Measurements from ENCODE around the gene ITGA1. TPM values are rescaled to one million over a fixed set of nuclear protein-coding genes. Genes with fewer than 3 reads are reported as not detected.
A peak's percentile ranks its signal among the peaks of the same experiment; 100 is the strongest.

The ITGA1 gene
- 10 to 100 TPM in 3 of 4 donors, 1 to 10 TPM in 1; 9.3 to 88.9 (median 17.6) TPM for total RNA-seq

DNA sequence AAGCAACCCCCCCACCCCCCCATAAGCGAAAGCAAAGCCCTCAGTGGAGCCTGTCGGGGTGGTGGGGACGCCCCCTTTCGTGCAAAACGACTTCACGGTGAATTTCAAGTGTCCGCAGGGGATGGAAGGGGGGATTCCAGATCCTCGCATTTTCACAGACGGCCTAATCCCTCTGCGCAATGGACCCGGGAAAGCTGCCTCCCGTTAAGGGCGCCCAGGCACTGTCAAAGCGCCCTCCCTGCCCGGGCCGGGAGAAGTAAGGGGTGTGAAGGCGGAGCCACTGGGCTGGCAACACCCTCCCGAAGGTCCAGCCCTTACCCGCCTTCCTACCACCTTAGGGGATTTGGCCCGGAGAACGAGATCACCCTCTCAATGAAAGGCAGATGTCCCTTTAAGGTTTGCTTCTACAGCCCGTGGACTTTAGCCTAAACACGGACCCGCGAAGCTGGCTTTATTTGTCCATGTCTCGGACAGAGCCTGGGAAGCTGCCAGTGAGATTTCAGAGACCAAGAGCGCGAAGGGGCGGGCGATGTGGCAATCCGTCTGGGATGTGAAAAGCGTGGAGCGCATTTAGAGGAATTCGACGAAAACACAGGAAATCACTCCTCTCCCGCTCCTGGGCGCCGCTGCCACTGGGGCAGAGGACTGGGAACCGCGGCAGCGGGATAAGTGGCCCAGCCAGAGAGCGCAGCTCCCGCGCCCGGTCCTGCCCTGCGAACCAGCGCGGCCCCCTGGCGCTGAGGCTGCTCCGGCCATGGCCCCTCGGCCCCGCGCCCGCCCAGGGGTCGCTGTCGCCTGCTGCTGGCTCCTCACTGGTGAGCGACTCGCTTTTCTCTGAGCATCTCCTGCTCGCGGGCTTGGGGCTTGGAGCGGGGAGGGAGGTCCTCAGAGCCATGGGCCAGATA is at the start of gene ITGA1, which contains the start of gene PELO:
Gene ITGA1 (plus strand): TSS at position 317 of the 905 bp plus-strand sequence. CDS start 438 bp downstream, at position 755.
Gene PELO (plus strand): TSS at position 317 of the 905 bp plus-strand sequence. CDS start 12,479 bp downstream, outside the sequence.
- H3K4me3 ChIP-seq, result peak within 1 kb of the TSS; percentile 44 to 81 (median 64)
- H3K36me3 ChIP-seq, result no peaks in the 10 kb centered on the region
- peak within 1 kb of the TSS; percentile 79 to 96 (median 90) for H3K27ac ChIP-seq
- 0% methylated on average over 9 to 15 of the region's 61 CpGs for WGBS, 2 donors
- H3K9me3 ChIP-seq, result no peaks in the 10 kb centered on the region
- peaks cover 0 to 23% (median 0%) of the 10 kb centered on the region in 4 donors for H3K27me3 ChIP-seq
- no peak for DNase-seq
- peaks cover 8 to 40% (median 10%) of the 10 kb centered on the region in 3 donors for H3K4me1 ChIP-seq
- TF ChIP-seq, protein P1, sequence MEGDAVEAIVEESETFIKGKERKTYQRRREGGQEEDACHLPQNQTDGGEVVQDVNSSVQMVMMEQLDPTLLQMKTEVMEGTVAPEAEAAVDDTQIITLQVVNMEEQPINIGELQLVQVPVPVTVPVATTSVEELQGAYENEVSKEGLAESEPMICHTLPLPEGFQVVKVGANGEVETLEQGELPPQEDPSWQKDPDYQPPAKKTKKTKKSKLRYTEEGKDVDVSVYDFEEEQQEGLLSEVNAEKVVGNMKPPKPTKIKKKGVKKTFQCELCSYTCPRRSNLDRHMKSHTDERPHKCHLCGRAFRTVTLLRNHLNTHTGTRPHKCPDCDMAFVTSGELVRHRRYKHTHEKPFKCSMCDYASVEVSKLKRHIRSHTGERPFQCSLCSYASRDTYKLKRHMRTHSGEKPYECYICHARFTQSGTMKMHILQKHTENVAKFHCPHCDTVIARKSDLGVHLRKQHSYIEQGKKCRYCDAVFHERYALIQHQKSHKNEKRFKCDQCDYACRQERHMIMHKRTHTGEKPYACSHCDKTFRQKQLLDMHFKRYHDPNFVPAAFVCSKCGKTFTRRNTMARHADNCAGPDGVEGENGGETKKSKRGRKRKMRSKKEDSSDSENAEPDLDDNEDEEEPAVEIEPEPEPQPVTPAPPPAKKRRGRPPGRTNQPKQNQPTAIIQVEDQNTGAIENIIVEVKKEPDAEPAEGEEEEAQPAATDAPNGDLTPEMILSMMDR (IDR thresholded peaks at IDR 0.05), result peak in 3 of 6 experiments; percentile 10 to 39 (median 16)
- peak in 2 of 4 donors; percentile 54 to 85 for TF ChIP-seq POLR2A (IDR thresholded peaks at IDR 0.05)
- intact Hi-C loops (cut with DNase I), result loop anchor here (10.0 kb wide), 1 partner anchor 127 kb away; no protein-coding TSS in a partner anchor

DNA sequence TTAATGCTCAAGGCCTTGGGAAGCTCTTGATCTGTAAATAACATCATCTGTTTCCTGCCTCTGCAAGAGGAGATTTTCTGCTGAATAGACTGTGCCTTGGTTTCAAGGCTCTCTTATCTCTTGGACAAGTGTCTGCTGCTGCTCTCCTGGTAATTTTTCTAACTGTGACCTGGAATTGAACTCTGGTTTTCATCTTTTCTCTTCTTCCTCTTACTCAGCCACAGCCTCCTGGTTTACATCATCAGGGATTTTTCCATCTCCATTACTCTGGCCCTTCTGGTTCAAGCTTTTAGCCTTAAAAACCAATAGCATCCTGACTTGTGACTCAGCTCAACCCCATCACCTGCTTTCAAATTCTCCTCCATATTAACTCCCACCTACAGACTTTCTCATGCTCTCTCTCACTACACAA is 49.6 kb upstream of the ITGA1 start:
- no peak overlapping the region for H3K27ac ChIP-seq
- no peaks in the 10 kb centered on the region for H3K36me3 ChIP-seq
- no peaks in the 10 kb centered on the region for H3K27me3 ChIP-seq
- TF ChIP-seq, protein P1 (IDR thresholded peaks at IDR 0.05), result no peak
- no peak for TF ChIP-seq POLR2A (IDR thresholded peaks at IDR 0.05)
- no peak overlapping the region for H3K4me3 ChIP-seq
- peaks cover 0 to 8% (median 3%) of the 10 kb centered on the region in 3 donors for H3K4me1 ChIP-seq
- no peaks in the 10 kb centered on the region for H3K9me3 ChIP-seq
- no peak for DNase-seq
- intact Hi-C loops (cut with DNase I), result no loop called here

DNA sequence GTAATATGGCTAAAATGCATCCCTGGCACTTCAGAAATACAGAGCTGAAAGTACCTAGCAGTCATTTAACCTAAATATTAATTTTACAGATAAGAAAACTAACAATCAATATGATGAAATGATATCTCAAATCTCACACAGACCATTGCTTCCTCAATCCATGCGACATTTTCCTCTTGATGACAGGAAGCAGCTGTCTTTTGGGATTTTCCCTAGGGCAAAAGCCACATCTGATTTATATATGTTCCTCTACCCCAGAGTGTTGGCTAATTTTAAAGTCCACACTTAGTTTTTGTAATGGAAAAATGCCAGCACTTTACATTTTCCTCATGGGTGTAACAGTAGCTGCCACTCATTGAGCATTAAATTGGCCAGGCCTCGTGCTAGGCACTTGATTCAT is 47.7 kb upstream of the ITGA1 start:
- DNase-seq, result no peak
- 59 to 61% methylated on average over 2 of the region's 2 CpGs for WGBS, 2 donors
- TF ChIP-seq POLR2A (IDR thresholded peaks at IDR 0.05), result no peak
- TF ChIP-seq, protein P1 (IDR thresholded peaks at IDR 0.05), result no peak
- Histone ChIP-seq H3K9me3 (no peaks in the 10 kb centered on the region), H3K27me3 (no peaks in the 10 kb centered on the region), H3K27ac (no peak overlapping the region), H3K4me1 (peaks cover 0 to 26% (median 11%) of the 10 kb centered on the region in 3 donors), H3K36me3 (no peaks in the 10 kb centered on the region), H3K4me3 (no peak overlapping the region)
- intact Hi-C loops (cut with DNase I), result no loop called here

DNA sequence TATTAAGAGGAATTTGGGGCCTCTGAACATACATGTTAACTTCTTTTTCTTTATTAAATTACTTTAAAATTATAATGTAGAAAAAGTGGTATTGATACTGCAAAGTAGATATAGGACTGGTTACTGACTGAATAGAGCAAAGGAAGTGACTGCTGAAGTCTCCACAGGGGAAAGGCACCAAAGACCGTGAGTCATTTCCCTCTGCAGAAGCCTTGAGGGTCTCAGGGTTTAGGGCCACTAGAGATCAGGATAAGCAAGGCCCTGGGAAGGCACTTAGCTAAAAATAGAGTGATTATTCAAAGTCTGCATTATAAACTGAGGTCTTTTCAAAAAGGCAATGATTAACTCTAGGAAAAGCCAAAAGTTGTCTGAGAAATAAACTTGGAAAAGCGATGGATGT is 44.7 kb upstream of the ITGA1 start:
- TF ChIP-seq, protein P1 (IDR thresholded peaks at IDR 0.05), result no peak
- TF ChIP-seq POLR2A (IDR thresholded peaks at IDR 0.05), result no peak
- Histone ChIP-seq H3K9me3 (no peaks in the 10 kb centered on the region), H3K36me3 (no peaks in the 10 kb centered on the region), H3K4me1 (peaks cover 0 to 26% (median 11%) of the 10 kb centered on the region in 3 donors), H3K4me3 (no peak overlapping the region), H3K27me3 (no peaks in the 10 kb centered on the region), H3K27ac (peak overlapping the region in 2 of 4 donors; percentile 24 to 55)
- DNase-seq, result no peak
- whole genome bisulfite sequencing, 2 donors, result 62 to 67% methylated on average over 2 of the region's 2 CpGs
- intact Hi-C loops (cut with DNase I), result no loop called here

DNA sequence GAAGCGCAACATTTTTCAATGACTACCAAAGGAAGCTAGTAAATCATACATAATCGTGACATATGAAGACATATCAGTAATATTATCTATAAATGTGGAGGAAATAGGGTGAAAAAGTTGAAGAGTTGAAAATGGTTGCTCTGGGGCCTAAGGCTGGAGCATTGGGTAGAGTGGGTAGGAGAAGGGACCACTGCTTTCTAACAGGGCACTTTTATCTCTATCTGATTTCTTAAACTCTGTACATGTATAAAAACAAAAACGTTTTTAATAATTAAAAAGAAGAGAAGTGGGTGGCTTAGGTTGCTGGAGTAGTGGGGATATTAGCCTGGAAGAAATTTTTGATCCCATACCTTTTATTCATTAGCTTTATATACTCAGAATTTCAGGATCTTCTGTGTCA is 44.2 kb upstream of the ITGA1 start:
- TF ChIP-seq, protein P1 (IDR thresholded peaks at IDR 0.05), result no peak
- no peak for TF ChIP-seq POLR2A (IDR thresholded peaks at IDR 0.05)
- intact Hi-C loops (cut with DNase I), result no loop called here
- 60 to 65% methylated on average over 3 of the region's 3 CpGs for WGBS, 2 donors

More for the DNA sequence above, 44.2 kb upstream of the ITGA1 start:
- Histone ChIP-seq H3K9me3 (no peaks in the 10 kb centered on the region), H3K27me3 (no peaks in the 10 kb centered on the region), H3K36me3 (no peaks in the 10 kb centered on the region), H3K4me3 (no peak overlapping the region), H3K27ac (peak overlapping the region in 2 of 4 donors; percentile 24 to 55), H3K4me1 (peaks cover 0 to 26% (median 11%) of the 10 kb centered on the region in 3 donors)
- no peak for DNase-seq
